ENCODE data around the gene AP3S2.

DNA sequence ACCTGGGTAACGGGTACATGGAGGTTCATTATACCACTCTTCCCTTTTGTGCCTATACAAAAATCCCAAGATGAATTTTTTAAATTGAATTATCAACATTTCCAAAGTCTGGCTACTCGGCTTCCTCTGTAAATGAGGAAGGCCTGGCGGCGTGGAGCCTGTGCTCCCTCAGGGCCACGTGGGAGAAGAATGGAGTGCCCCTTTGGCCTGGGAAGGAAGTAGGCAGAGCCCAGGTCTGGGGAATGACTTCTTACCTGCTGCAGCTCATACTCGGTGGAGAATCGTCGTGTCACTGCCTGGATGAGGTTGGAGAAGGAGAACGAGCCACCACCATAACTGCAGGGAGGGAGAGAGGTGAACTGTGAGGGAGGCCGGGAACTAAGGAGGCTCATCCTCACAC is 103.6 kb downstream of the AP3S2 start:
- TF ChIP-seq, protein P1, sequence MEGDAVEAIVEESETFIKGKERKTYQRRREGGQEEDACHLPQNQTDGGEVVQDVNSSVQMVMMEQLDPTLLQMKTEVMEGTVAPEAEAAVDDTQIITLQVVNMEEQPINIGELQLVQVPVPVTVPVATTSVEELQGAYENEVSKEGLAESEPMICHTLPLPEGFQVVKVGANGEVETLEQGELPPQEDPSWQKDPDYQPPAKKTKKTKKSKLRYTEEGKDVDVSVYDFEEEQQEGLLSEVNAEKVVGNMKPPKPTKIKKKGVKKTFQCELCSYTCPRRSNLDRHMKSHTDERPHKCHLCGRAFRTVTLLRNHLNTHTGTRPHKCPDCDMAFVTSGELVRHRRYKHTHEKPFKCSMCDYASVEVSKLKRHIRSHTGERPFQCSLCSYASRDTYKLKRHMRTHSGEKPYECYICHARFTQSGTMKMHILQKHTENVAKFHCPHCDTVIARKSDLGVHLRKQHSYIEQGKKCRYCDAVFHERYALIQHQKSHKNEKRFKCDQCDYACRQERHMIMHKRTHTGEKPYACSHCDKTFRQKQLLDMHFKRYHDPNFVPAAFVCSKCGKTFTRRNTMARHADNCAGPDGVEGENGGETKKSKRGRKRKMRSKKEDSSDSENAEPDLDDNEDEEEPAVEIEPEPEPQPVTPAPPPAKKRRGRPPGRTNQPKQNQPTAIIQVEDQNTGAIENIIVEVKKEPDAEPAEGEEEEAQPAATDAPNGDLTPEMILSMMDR (IDR thresholded peaks at IDR 0.05) = no peak
- TF ChIP-seq POLR2A (IDR thresholded peaks at IDR 0.05) = no peak
